ENCODE results near the gene LIPC.

The LIPC gene

GRCh38 chr15:58565619-58566018 is 133.8 kb downstream of the LIPC start:
- TF ChIP-seq ZBTB48 (tag by site-specific recombination; IDR thresholded peaks at IDR 0.05) (no peak), YY1 (tag by site-specific recombination; IDR thresholded peaks at IDR 0.05) (no peak), ZBTB26 (tag by site-specific recombination; optimal IDR thresholded peaks at IDR 0.05) (no peak), ZBTB21 (tag by site-specific recombination; IDR thresholded peaks at IDR 0.05) (no peak), ZNF169 (tag by site-specific recombination; IDR thresholded peaks at IDR 0.05) (no peak), PRDM1 (tag by site-specific recombination; IDR thresholded peaks at IDR 0.05) (no peak), ZNF423 (tag by site-specific recombination; IDR thresholded peaks at IDR 0.05) (no peak), ZNF324 (tag by site-specific recombination; IDR thresholded peaks at IDR 0.05) (no peak), ZSCAN16 (tag by site-specific recombination; IDR thresholded peaks at IDR 0.05) (no peak), ZNF146 (tag by site-specific recombination; IDR thresholded peaks at IDR 0.05) (no peak)
- CTCF ChIA-PET, result interaction anchor here (0.6 kb wide), 1 partner anchor 16 kb away, joined by 4 read pairs; no protein-coding TSS in a partner anchor
- Histone ChIP-seq H3K4me3 (ENCODE audit: low read depth, low read length) (no peak overlapping the region), H3K4me1 (ENCODE audit: control insufficient read depth, insufficient read depth, low read length) (no peaks in the 10 kb centered on the region), H3K27ac (ENCODE audit: extremely low read depth, low read depth, low read length) (no peak overlapping the region), H3K9me3 (ENCODE audit: control insufficient read depth, insufficient read depth, low read depth, low read length) (no peaks in the 10 kb centered on the region), H3K36me3 (ENCODE audit: control insufficient read depth in 2 of 2, insufficient read depth in 1 of 2, low read length in 2 of 2) (no peaks in the 10 kb centered on the region)
- POLR2A ChIA-PET, result no interaction called here

GRCh38 chr15:58566029-58566428 is 134.2 kb downstream of the LIPC start:
- CTCF ChIA-PET, result no interaction called here
- no peaks in the 10 kb centered on the region for H3K36me3 ChIP-seq (ENCODE audit: control insufficient read depth in 2 of 2, insufficient read depth in 1 of 2, low read length in 2 of 2)
- POLR2A ChIA-PET, result no interaction called here
- H3K4me1 ChIP-seq (ENCODE audit: control insufficient read depth, insufficient read depth, low read length), result no peaks in the 10 kb centered on the region
- H3K4me3 ChIP-seq (ENCODE audit: low read depth, low read length), result no peak overlapping the region
- no peaks in the 10 kb centered on the region for H3K9me3 ChIP-seq (ENCODE audit: control insufficient read depth, insufficient read depth, low read depth, low read length)
- TF ChIP-seq ZBTB11 (tag by site-specific recombination; conservative IDR thresholded peaks at IDR 0.05; ENCODE audit: low read depth), result no peak
- TF ChIP-seq ZNF416 (tag by site-specific recombination; IDR thresholded peaks at IDR 0.05), result no peak
- no peak for TF ChIP-seq ZFP41 (tag by site-specific recombination; IDR thresholded peaks at IDR 0.05; ENCODE audit: borderline replicate concordance)
- TF ChIP-seq ZNF202 (tag by site-specific recombination; IDR thresholded peaks at IDR 0.05; ENCODE audit: borderline replicate concordance), result no peak
- TF ChIP-seq ZNF184 (tag by site-specific recombination; IDR thresholded peaks at IDR 0.05), result no peak
- TF ChIP-seq ZNF391 (tag by site-specific recombination; IDR thresholded peaks at IDR 0.05; ENCODE audit: borderline replicate concordance, low read depth), result no peak
- TF ChIP-seq ZNF521 (tag by site-specific recombination; IDR thresholded peaks at IDR 0.05), result no peak
- TF ChIP-seq ZNF555 (tag by site-specific recombination; conservative IDR thresholded peaks at IDR 0.05), result no peak
- TF ChIP-seq ZSCAN23 (tag by site-specific recombination; IDR thresholded peaks at IDR 0.05), result no peak
- TF ChIP-seq GLI2 (tag by site-specific recombination; IDR thresholded peaks at IDR 0.05; ENCODE audit: borderline replicate concordance, low read depth), result no peak
- TF ChIP-seq TCF7L2 (IDR thresholded peaks at IDR 0.05; ENCODE audit: borderline replicate concordance, low read depth, low read length), result no peak
- no peak for TF ChIP-seq SP2 (tag by site-specific recombination; IDR thresholded peaks at IDR 0.05)
- TF ChIP-seq KLF16 (tag by site-specific recombination; IDR thresholded peaks at IDR 0.05), result no peak
- no peak for TF ChIP-seq TSHZ1 (tag by site-specific recombination; IDR thresholded peaks at IDR 0.05; ENCODE audit: borderline replicate concordance)
- no peak for TF ChIP-seq ZBTB49 (tag by site-specific recombination; IDR thresholded peaks at IDR 0.05; ENCODE audit: low read depth)
- H3K27ac ChIP-seq (ENCODE audit: extremely low read depth, low read depth, low read length), result no peak overlapping the region

All from HEK293 (cell line).